Breast epithelium (tissue), 4 donors: ENCODE measurements around the gene C18orf32. TPM values are rescaled to one million over a fixed set of nuclear protein-coding genes. Genes with fewer than 3 reads are reported as not detected.
"Not testable (repeated sequence)": the region's sequence is repeated elsewhere in the genome, so short reads cannot be mapped to it uniquely, and the experiment has no call there.

Experiments used
- DNase-seq, 2 donors: peaks; one replicate each; pipeline ENCODE4 v3.0.0-alpha.2; 2019; ENCODE audit warnings: low spot score in 2 of 2
- H3K27ac ChIP-seq, 2 donors: fragments of 200-600 bp; sonication (generic) in 1 of 2; one replicate each; pipeline ENCODE4 v1.5.1; 2016 to 2019; ENCODE audit warnings: mild to moderate bottlenecking in 1 of 2
- H3K27me3 ChIP-seq, 2 donors: fragments of 200-600 bp; sonication (generic) in 1 of 2; one replicate each; pipeline versions ENCODE4 v1.5.1 to v1.6.0; 2017 to 2019; ENCODE audit warnings: control low read depth in 1 of 2, mild to moderate bottlenecking in 1 of 2
- H3K36me3 ChIP-seq: fragments of 200-600 bp; one replicate; pipeline ENCODE4 v1.5.1; 2019
- H3K4me1 ChIP-seq, 2 donors: fragments of 200-600 bp; sonication (generic); one replicate each; pipeline ENCODE4 v1.5.1; 2016 to 2019; ENCODE audit warnings: control low read depth in 1 of 2
- H3K4me3 ChIP-seq, 3 donors: fragments of 200-600 bp; sonication (generic); 1 replicate in 2 of 3; 2 replicates in 1 of 3; pipeline ENCODE4 v1.5.1; 2016 to 2019; ENCODE audit warnings: mild to moderate bottlenecking in 3 of 3, moderate library complexity in 2 of 3
- H3K9me3 ChIP-seq, 2 donors: fragments of 200-600 bp; sonication (generic) in 1 of 2; one replicate each; pipeline ENCODE4 v1.5.1; 2016 to 2019; ENCODE audit warnings: control low read depth in 1 of 2
- POLR2A ChIP-seq: fragments of 450-650 bp; IDR thresholded peaks from one replicate; pipeline ENCODE4 v1.6.1; 2016; ENCODE audit warnings: antibody characterized with exemption, mild to moderate bottlenecking, moderate library complexity
- POLR2AphosphoS5 ChIP-seq, 3 donors: sonication (generic); formaldehyde crosslinking; IDR thresholded peaks; one replicate each; pipeline ENCODE4 v1.6.1; 2017; ENCODE audit warnings: antibody characterized with exemption in 3 of 3
- intact Hi-C: fragments of 100-400 bp; cut with DNase I; formaldehyde crosslinking; loops from one replicate; pipeline ENCODE4 v1.15.1; 2023; ENCODE audit warnings: low total_unique reads
- total RNA-seq, 3 donors: library from RNA; depleted of rRNA; stranded (reverse); fragments of >200 nt; gene quantifications; one replicate each; pipeline ENCODE4 v1.1.0, GENCODE V29; 2016
- TF ChIP-seq, protein P1 (sequence below), 3 donors: fragments of 450-650 bp; IDR thresholded peaks; one replicate each; pipeline ENCODE4 v1.5.1; 2016 to 2017; ENCODE audit warnings: antibody characterized with exemption in 3 of 3, mild to moderate bottlenecking in 3 of 3, moderate library complexity in 3 of 3

The C18orf32 gene
- total RNA-seq, 3 donors from 2014 or later, result 25.8 to 31.1 (median 28.5) TPM

- intact Hi-C loops, result no loop called here
- TF ChIP-seq POLR2A, result no peak
- TF ChIP-seq, protein P1, sequence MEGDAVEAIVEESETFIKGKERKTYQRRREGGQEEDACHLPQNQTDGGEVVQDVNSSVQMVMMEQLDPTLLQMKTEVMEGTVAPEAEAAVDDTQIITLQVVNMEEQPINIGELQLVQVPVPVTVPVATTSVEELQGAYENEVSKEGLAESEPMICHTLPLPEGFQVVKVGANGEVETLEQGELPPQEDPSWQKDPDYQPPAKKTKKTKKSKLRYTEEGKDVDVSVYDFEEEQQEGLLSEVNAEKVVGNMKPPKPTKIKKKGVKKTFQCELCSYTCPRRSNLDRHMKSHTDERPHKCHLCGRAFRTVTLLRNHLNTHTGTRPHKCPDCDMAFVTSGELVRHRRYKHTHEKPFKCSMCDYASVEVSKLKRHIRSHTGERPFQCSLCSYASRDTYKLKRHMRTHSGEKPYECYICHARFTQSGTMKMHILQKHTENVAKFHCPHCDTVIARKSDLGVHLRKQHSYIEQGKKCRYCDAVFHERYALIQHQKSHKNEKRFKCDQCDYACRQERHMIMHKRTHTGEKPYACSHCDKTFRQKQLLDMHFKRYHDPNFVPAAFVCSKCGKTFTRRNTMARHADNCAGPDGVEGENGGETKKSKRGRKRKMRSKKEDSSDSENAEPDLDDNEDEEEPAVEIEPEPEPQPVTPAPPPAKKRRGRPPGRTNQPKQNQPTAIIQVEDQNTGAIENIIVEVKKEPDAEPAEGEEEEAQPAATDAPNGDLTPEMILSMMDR (IDR thresholded peaks at IDR 0.05), result no peak
- no peak for TF ChIP-seq POLR2AphosphoS5 (IDR thresholded peaks at IDR 0.05)
- H3K27ac ChIP-seq, result no peak overlapping the region
- H3K4me1 ChIP-seq, result no peaks in the 10 kb centered on the region
- no peaks in the 10 kb centered on the region for H3K9me3 ChIP-seq
- no peak for DNase-seq
- H3K36me3 ChIP-seq, result no peaks in the 10 kb centered on the region
- no peak overlapping the region for H3K4me3 ChIP-seq
- H3K27me3 ChIP-seq, result no peaks in the 10 kb centered on the region
These were observed 28.5 kb upstream of the C18orf32 start for GRCh38 chr18:49515516-49515915.

- H3K4me3 ChIP-seq, DNase-seq, H3K27me3 ChIP-seq, H3K27ac ChIP-seq, H3K4me1 ChIP-seq, H3K36me3 ChIP-seq, H3K9me3 ChIP-seq, intact Hi-C loops: not testable (repeated sequence)
These were observed 28.0 kb upstream of the C18orf32 start for GRCh38 chr18:49515003-49515402.

- H3K4me1 ChIP-seq, result no peaks in the 10 kb centered on the region
- DNase-seq, result no peak
- no peak overlapping the region for H3K27ac ChIP-seq
- no peaks in the 10 kb centered on the region for H3K36me3 ChIP-seq
- no peaks in the 10 kb centered on the region for H3K9me3 ChIP-seq
- TF ChIP-seq POLR2AphosphoS5 (IDR thresholded peaks at IDR 0.05), result no peak
- TF ChIP-seq, protein P1 (IDR thresholded peaks at IDR 0.05), result no peak
- TF ChIP-seq POLR2A, result no peak
- no peaks in the 10 kb centered on the region for H3K27me3 ChIP-seq
- intact Hi-C loops, result no loop called here
- H3K4me3 ChIP-seq, result no peak overlapping the region
These were observed 27.5 kb upstream of the C18orf32 start for GRCh38 chr18:49514577-49514976.

GRCh38 chr18:49512876-49513275 lies 25.8 kb upstream of the C18orf32 start:
- DNase-seq, H3K27ac ChIP-seq, H3K4me1 ChIP-seq, H3K4me3 ChIP-seq, H3K9me3 ChIP-seq, H3K36me3 ChIP-seq, H3K27me3 ChIP-seq, intact Hi-C loops: not testable (repeated sequence)

DNA sequence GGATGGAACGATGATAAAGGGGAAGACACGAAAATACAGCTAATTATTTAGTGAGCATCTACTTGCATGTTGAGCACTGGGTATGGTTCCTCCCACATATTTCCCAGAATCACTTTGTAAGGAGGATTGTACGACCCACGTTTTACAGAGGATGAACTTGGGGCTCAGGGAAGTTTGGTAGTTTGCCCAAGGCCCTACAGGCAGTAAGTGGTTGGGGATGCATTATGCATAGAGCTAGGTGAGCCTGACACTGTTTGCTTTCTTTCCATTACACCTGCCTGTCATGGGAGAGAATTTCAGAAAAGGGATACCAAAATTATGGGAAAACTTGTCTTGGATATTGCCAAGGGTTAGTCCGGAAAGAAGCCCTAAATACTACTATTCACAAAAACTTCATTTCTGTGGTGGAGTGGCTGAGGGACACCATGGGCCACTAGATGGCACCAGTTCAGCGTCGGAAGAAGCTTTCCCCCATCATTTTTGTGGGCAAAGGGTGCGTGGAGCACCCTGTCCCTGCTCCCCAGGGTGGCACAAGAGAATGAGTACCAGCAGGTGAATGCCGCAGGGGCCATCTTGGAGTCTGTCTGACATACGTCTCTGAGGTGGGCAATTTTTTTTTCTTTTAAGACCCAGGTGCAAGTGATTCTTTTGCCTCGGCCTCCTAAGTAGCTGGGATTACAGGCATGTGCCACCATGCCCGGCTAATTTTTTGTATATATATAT lies 23.5 kb upstream of the C18orf32 start:
- TF ChIP-seq, protein P1 (IDR thresholded peaks at IDR 0.05), result peak in 2 of 3 donors; percentile 59 to 63
- TF ChIP-seq POLR2A, result no peak
- DNase-seq, result no peak

GRCh38 chr18:49506438-49506837 lies 19.4 kb upstream of the C18orf32 start:
- H3K4me1 ChIP-seq, H3K27ac ChIP-seq, DNase-seq: not testable (repeated sequence)

More for the DNA sequence above, 23.5 kb upstream of the C18orf32 start:
- Histone ChIP-seq H3K27ac (no peak overlapping the region), H3K4me3 (no peak overlapping the region), H3K4me1 (no peaks in the 10 kb centered on the region), H3K9me3 (no peaks in the 10 kb centered on the region), H3K27me3 (no peaks in the 10 kb centered on the region), H3K36me3 (no peaks in the 10 kb centered on the region)
- intact Hi-C loops, result no loop called here

GRCh38 chr18:49503931-49504330 lies 16.9 kb upstream of the C18orf32 start:
- intact Hi-C loops, result no loop called here
- DNase-seq, result no peak
- no peaks in the 10 kb centered on the region for H3K4me1 ChIP-seq
- TF ChIP-seq, protein P1 (IDR thresholded peaks at IDR 0.05), result no peak
- TF ChIP-seq POLR2A, result no peak
- TF ChIP-seq POLR2AphosphoS5 (IDR thresholded peaks at IDR 0.05), result no peak
- no peaks in the 10 kb centered on the region for H3K36me3 ChIP-seq
- no peaks in the 10 kb centered on the region for H3K27me3 ChIP-seq
- no peak overlapping the region for H3K4me3 ChIP-seq
- no peaks in the 10 kb centered on the region for H3K9me3 ChIP-seq
- H3K27ac ChIP-seq, result no peak overlapping the region

More at GRCh38 chr18:49506438-49506837, 19.4 kb upstream of the C18orf32 start:
- H3K4me3 ChIP-seq, H3K27me3 ChIP-seq, H3K36me3 ChIP-seq, H3K9me3 ChIP-seq, intact Hi-C loops: not testable (repeated sequence)
